A172 (cell line): ENCODE results near the gene RPL34. TPM values are rescaled to one million over a fixed set of nuclear protein-coding genes. Genes with fewer than 3 reads are reported as not detected.
"Not testable (repeated sequence)": the region's sequence is repeated elsewhere in the genome, so short reads cannot be mapped to it uniquely, and the experiment has no call there.

Experiments used
- DNase-seq: peaks from one replicate; pipeline ENCODE4 v3.0.0-alpha.2; 2015; ENCODE audit warnings: low spot score
- total RNA-seq: library from RNA; depleted of rRNA; stranded (reverse); fragments of >200 nt; shearing (Covaris generic); gene quantifications from 2 replicates; pipeline ENCODE4 v1.2.3, GENCODE V29; 2014; rRNA removed

RPL34 gene
- total RNA-seq: 766 and 852 TPM in 2 replicates

- DNase-seq: peak; percentile 97
Observed at GRCh38 chr4:108620101-108620932, at the start of gene RPL34. Gene RPL34 (plus strand): TSS chr4:108620576. CDS start chr4:108621960, 1,384 bp downstream.

- DNase-seq: peak; percentile 13
Observed at GRCh38 chr4:108570993-108571569, 49.3 kb upstream of the RPL34 start.

DNA sequence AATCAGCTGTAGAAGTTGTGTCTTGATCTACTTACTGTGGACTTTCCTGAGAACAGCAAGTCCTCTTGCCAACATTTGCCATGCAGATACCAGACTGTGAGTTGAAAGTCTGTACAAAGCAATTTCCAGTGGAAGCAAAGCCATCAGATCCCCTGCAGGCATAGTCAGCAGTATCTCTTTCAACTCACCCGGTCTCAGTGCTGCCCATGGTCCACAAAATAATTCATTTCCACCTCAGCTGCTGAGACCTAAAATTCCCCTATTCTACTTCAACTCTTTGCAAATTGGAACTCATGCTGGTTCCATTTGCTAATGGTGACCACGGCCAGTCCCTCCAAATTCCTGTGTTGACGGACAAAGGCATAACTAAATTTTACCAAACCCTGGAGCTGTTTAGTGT lies 46.0 kb upstream of the RPL34 start:
- no peak for DNase-seq

- no peak for DNase-seq
Observed at GRCh38 chr4:108581083-108581482, 39.3 kb upstream of the RPL34 start.

DNA sequence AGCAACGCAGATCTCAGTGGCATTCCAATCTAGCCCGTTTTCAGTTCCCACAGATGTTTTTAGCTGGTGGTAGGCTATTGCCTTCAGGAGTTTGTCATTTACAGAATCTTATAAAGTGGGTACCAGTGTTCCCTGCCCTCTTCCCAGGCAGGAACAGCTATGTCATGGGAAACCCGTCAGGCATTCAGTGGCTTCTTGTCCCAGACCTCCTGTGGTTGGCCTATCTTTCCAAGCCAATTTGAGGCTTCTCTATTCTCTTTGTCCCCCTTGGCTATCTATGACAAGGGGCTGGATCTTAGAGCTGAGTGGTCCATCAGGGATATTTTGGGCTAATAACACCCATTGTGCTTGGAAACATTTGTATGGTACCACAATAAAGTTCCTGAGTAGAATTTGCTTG lies 33.6 kb upstream of the RPL34 start:
- DNase-seq: no peak

- no peak for DNase-seq
Observed at GRCh38 chr4:108588878-108589277, 31.5 kb upstream of the RPL34 start.

DNA sequence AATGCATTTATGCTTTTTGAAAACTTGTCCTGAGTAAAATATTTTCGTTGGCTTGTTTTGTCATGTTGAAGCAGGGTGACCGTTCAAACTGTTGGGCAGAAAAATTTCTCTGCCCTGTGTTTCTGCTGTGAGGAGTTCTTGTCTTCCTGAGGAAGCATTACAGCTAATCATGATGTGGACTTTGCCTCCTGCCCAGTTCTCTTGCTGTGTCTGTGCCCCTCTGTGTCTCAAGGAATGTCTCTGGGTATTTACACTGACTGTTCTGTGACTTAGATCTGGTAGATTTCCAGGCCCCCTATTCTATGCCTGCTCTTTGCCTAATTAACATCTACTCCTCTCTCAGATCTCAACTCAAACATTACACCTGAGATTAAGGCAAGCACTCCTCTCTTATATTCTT lies 30.4 kb upstream of the RPL34 start:
- DNase-seq: no peak

DNA sequence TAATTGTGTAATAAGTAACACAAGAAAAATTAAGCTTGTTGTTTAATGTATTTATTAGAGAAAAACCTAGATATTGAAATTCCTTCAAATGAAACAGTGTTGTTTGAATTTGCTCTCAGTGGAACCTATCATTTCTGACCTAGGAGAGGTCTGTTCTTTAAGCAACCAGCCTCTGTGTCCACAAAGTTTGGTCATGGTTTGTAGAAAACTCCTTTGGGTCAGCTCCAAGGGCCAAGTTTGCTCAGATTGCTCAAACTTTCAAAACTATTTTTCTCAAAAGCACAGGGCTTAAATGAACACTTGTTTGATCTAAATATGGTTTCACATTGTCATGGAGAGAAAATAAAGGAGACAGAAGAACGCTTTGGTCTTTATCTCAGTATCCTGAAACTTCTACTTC lies 29.6 kb upstream of the RPL34 start:
- no peak for DNase-seq

DNA sequence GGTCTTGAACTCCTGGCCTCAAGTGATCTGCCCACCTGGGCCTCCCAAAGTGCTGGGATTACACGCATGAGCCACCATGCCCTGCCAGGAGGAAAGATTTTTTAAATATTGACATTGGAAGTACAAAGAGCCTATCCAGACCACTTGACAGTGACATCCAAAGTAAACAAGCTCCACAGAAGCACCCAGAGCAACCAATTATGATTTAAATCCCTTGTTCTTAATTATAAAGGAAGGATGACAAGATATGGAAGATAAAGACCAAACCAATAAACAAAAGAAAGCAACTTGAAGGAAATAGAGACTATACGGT lies 27.7 kb upstream of the RPL34 start:
- DNase-seq: no peak

DNA sequence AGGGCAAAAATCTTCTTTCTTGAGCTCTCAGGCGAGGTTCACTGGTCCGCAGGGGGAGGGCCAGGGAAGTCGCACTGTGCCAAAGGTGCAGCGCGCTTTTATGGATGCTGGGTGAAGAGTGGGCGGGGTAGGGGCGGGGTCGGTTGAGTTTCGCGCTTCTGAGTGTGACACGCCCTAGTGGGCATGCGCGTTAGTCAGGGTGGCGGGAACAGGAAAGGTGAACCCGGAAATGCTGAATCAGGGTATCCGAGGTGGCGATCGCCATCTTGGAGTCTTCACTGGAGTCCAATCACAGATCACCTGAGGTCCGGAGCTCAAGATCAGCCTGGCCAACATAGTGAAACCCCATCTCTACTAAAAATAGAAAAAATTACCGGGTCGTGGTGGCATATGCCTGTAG lies 26.1 kb upstream of the RPL34 start:
- DNase-seq: not testable (repeated sequence)

DNA sequence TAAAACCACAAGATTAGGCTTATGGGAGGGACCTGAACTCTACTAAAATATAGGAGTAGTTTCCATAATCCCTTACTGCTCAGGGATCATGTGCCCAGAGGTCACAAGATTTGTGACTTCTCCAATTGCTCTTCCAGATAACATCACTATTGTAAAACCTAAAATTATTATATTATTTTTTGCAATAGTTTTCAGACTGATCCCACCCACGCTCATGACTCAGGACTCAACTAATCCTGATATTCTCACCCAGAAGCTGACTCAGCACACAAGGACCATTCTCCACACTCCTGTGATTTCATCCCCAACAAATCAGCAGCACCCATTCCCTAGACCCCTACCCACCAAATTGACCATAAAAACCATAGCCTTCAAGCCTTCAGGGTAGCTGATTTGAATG lies 24.0 kb upstream of the RPL34 start:
- DNase-seq: no peak

DNA sequence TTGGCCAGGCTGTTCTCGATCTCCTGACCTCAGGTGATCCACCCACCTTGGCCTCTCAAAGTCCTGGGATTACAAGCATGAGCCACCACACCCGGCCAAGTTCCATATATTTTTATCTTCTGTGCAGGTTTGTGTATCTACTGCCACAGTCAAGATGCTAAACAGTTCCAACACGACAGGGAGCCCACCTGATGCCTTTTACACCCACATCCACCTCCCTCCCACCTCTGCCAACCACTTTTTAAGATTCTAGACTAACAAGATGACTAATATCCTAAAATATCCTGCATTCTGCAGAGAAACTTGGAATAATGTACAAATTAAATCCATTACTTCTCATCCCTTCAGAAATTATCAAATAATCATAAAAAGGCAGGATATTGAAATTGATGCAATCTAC lies 19.3 kb upstream of the RPL34 start:
- DNase-seq: no peak

DNA sequence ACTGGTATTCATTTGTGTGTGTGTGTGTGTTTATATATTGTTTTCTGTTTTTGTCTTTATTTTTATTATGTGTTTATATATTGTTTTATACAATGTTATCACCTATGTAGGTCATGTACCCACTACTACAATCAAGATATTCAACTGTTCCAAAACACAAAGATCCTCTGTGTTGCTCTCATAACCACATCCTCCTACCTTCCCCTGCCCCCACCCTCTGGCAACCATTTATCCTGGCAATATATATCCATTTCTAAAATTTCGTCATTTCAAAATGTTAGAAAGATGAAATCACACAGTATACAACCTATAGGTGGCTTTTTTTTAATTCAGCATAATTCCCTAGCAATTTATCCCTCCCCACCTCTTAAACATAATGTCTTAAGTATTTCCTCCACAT lies 18.8 kb upstream of the RPL34 start:
- DNase-seq: no peak

GRCh38 chr4:108602163-108602562 lies 18.2 kb upstream of the RPL34 start:
- DNase-seq: no peak

- DNase-seq: no peak
Observed at GRCh38 chr4:108607079-108607815, 13.1 kb upstream of the RPL34 start.

- DNase-seq: peak; percentile 18
Observed at GRCh38 chr4:108611365-108611764, 9.0 kb upstream of the RPL34 start.

- no peak for DNase-seq
Observed at GRCh38 chr4:108612365-108612764, 8.0 kb upstream of the RPL34 start.

- no peak for DNase-seq
Observed at GRCh38 chr4:108619372-108620100, 840 bp upstream of the RPL34 start.

DNA sequence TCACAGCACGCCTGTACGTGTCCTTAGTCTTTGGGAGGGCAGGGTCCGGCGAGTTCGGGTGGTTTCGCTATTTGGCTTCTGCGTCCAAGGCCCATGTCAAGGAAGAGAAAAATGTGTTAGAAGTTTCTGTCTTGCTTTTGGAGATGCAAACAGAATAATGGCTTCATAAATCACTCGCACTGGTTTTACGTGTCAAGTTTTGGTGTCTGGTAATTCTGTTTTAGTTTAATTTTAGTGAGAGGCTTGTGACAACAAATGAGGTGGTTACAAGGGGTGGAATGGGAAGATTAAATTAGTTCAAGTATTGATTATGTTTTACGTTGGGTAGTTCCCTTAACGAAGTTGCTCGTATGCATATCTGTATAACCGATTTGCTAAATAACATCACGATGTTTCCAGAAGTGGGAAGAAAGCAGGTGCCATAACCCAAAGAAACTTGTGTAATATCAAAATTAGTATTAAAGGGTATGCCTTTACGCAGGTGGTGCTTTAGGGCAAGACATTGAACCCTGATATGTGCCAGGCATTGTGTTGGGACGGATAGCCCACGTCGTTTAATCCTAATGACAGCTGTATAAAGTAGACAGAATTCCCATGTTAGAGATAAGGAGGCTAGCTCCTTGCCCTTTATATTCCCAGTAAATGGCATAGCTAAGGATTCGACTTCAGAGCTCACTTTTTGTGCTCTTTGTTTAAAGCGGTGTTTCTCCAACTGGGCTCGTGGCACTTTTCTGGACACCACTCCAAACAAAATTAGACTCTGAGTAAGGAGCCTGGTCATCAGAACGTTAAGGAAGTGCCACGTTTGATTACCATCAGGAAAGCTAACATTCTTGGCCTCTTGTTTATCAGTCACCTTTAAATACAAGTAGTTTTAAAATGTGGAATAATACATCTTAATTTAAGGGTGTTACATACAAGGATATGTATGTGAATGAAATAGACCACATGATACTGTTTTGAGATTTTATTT lies 843 bp downstream of the RPL34 start:
- no peak for DNase-seq

- no peak for DNase-seq
Observed at GRCh38 chr4:108622022-108622421, 1.6 kb downstream of the RPL34 start.

DNA sequence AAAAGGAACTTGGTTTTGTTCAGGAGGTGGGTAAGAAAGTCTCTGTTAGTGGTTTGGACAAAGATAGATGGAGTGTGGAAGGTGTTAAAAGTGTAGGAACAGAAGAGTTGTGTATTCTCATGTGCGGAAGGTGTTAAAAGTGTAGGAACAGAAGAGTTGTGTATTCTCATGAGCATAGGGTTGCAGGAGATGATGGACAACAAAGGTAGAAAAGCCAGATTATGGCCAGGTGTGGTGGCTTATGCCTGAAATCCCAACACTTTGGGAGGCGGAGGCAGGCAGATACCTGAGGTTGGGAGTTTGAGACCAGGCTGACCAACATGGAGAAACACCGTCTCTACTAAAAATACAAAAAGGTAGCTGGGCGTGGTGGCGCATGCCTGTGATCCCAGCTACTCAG lies 2.5 kb downstream of the RPL34 start:
- DNase-seq: no peak
